NCI-H1436 (cell line): ENCODE measurements around the gene OR5M11.
"Not testable (repeated sequence)": the region's sequence is repeated elsewhere in the genome, so short reads cannot be mapped to it uniquely, and the experiment has no call there.

Experiments used
- DNase-seq: peaks from one replicate; lab custom pipeline; 2025; lab: John Stamatoyannopoulos, UW

The OR5M11 gene

GRCh38 chr11:56543157-56543556 is at the start of gene OR5M11:
Gene OR5M11 (minus strand): TSS chr11:56543257. CDS start chr11:56543257, 0 bp downstream.
- DNase-seq = no peak

DNA sequence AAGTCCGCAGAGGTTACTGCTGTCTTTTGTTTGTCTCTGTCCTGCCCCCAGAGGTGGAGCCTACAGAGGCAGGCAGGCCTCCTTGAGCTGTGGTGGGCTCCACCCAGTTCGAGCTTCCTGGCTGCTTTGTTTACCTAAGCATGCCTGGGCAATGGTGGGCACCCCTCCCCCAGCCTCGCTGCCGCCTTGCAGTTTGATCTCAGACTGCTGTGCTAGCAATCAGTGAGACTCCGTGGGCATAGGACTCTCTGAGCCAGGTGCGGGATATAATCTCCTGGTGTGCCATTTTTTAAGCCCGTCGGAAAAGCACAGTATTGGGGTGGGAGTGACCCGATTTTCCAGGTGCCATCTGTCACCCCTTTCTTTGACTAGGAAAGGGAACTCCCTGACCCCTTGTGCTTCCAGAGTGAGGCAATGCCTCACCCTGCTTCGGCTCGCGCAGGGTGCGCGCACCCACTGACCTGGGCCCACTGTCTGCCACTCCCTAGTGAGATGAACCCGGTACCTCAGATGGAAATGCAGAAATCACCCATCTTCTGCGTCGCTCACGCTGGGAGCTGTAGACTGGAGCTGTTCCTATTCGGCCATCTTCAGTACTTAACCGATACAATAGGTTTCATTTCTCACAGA is 49.1 kb upstream of the OR5M11 start:
- not testable (repeated sequence) for DNase-seq

DNA sequence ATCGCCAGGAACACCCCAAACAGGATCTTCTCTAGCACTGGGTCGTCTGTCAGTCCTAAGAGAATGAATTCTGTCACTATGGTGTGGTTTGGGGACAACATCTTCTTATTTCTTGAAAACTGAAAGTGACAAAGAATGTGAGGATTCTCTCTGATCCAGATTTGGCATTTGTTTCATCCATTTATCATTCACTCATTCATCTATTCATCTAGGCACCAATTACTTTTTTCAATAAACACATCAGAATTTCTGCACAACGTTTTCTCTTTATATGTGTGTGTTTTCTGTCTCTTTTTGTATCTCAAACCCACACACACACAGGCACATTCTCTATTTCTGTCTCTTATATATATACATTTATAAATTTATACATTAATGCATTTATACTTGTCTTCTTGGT is 34.6 kb upstream of the OR5M11 start, which contains the start of gene OR5M10:
TSS of gene OR5M10 (minus strand) at position 101 of the 400 bp plus-strand sequence. CDS start at position 101, 0 bp downstream.
- no peak for DNase-seq

DNA sequence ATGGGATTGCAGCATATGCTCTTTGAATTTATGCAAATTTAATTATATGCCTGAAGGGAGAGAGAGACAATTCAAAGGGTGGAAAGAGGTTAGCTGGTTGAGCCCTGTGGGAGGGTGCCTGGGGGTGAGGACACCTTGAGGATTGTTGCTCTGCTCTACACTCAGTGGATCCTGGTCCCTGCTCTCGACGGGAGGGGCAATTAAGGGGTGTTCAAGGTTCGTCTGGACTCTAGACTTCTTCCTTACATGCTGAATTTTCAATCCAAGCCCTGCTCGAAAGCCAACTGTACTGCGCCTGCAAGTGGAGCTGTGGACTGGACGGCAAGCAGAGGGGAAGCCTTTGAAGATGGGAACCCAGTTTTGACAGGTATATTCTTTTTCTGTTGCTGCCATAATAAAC is 15.5 kb upstream of the OR5M11 start:
- no peak for DNase-seq

DNA sequence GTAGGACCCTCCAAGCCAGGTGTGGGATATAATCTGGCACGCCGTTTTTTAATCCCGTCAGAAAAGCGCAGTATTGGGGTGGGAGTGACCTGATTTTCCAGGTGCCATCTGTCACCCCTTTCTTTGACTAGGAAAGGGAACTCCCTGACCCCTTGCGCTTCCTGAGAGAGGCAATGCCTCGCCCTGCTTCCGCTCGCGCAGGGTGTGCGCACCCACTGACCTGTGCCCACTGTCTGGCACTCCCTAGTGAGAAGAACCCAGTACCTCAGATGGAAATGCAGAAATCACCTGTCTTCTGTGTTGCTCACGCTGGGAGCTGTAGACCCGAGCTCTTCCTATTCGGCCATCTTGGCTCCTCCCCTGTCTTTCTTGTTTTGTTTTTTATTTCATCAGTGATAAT is 11.6 kb upstream of the OR5M11 start:
- DNase-seq = not testable (repeated sequence)

DNA sequence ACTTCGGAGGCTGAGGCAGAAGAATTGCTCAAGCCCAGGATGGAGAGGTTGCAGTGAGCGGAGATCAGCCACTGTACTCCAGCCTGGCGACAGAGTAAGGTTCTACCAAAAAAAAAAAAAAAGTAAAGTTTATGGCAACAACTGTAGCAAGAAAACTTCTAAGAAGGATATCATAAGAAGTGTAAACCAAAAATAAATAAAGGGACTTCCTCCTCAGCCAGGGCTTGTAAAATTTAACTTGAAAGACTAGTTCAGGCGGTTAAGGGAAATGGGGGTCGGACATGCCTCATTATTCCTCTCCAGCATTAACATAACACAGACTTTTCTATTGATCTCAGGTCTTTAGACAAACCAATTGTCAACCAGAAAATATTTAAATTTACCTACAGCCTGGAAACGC is 2.5 kb upstream of the OR5M11 start:
- no peak for DNase-seq

DNA sequence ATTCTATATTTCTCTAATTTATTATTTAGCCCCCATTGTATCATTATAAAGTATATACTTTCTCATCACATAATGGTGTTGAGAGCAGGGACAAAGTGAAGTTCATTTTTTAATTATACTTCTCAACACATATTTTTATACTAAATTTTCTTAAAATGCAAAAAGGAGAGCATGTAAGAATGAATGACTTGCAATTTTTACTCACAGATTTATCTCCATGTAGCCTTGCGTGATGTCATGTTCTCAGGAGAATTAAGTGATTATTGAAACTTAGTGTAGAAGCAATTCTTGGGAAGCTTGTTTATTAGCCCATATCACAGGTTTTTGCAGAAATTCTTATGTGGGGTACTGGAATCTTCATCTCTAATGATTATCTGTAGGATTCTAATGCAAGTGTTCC is 682 bp upstream of the OR5M11 start:
- no peak for DNase-seq

DNA sequence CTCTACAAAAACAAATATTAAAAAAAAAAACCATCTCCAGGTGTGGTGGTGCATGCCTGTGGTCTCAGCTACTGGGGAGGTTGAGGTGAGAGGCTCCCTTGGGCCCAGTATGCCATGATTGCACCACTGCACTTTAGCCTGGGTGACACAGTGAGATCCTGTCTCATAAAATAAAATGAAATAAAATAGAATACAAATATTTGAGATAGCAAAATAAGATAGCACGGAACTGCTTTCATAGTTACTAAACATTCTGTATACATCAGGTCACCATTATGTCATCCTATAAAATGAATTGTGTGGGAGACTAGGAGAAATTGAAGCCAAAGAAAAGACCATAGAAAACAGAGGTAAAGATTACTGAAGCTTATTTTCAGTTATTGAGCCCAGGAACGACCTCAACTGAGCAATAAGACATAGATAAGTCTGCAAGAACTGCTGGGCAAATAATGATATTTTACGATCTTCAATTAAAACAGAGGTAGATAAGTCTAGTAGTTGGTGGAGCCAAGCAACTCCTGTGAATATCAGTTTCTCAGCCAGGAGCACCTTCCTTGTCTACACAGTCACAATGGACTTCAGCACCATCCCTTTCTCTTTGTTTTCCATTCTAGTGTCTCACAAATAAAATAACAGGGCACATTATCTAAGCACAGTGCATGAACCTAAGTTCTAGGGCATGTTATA is 9.9 kb downstream of the OR5M11 start:
- DNase-seq = no peak

- no peak for DNase-seq
These were observed 11.2 kb downstream of the OR5M11 start for GRCh38 chr11:56531856-56532255.

GRCh38 chr11:56522008-56522407 is 21.0 kb downstream of the OR5M11 start:
- no peak for DNase-seq

DNA sequence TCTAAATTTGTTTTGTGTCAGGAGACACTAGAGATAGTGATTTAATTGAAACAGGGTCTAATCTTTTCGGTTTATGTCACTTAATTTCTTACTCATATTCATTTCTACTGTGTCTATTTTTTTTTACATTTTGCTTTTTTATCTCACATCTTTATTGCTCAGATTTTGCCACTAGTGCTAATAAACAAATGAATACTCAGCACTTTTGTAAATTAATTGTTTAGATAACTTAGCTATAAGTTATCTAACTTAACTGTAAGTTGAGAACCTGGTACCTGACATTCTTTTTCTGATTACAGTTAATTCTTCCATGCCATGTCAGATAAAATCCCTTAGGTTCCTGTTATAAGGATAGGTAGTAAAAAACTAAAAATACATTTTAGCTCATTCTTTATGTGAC is 29.8 kb downstream of the OR5M11 start:
- no peak for DNase-seq

DNA sequence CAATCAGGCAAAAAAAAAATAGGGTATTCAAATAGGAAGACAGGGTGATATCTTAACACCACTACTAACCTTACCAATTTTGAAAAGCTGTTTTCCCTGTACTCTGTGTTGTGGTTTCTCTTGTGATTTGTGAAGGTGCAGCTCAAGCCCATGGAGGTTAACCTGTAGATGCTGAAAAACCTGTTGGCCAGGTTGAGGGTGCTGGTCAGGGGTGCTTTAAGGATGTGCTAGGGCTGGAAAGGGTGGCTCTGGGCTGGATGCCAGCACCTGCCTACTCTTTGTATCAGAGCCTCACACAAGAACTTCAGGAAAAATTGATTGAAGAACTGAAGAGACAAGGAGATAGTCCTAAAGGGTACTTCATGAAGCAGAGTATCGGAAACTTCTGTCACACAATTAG is 33.6 kb downstream of the OR5M11 start:
- DNase-seq = no peak

GRCh38 chr11:56497010-56497409 is 46.0 kb downstream of the OR5M11 start:
- DNase-seq = no peak

- no peak for DNase-seq
These were observed 47.9 kb downstream of the OR5M11 start for GRCh38 chr11:56495117-56495516.
